Measurements from ENCODE around the gene KSR1. TPM values are rescaled to one million over a fixed set of nuclear protein-coding genes. Genes with fewer than 3 reads are reported as not detected.

KSR1 gene
- total and polyA plus RNA-seq, 2 of the 8 experiments (the other 6 are each of a cell fraction or from before 2014, with no cell fraction given): 14.1 to 34.7 TPM

- TF ChIP-seq RAD21 (IDR thresholded peaks at IDR 0.05 in 1 of 2, conservative IDR thresholded peaks at IDR 0.05 in 1 of 2; ENCODE audit: low read depth in 2 of 2, low read length in 2 of 2) (no peak), NANOG (IDR thresholded peaks at IDR 0.05; ENCODE audit: insufficient read depth, low read depth, low read length, poor library complexity, severe bottlenecking) (no peak), SAP30 (IDR thresholded peaks at IDR 0.05; ENCODE audit: insufficient read depth, insufficient replicate concordance, low read length) (no peak), RNF2 (IDR thresholded peaks at IDR 0.05; ENCODE audit: borderline replicate concordance, low read depth, low read length, missing control alignments, poor library complexity, severe bottlenecking) (no peak), SP2 (IDR thresholded peaks at IDR 0.05; ENCODE audit: low read length) (no peak)
Observed at GRCh38 chr17:27408891-27409290, 47.4 kb upstream of the KSR1 start (continued).

Data from H1 (cell line).